ENCODE results near the gene TF. TPM values are rescaled to one million over a fixed set of nuclear protein-coding genes. Genes with fewer than 3 reads are reported as not detected.

The TF gene
- total and polyA plus RNA-seq, 4 donors, result 5,045 to 9,659 (median 6,266) TPM

GRCh38 chr3:133824961-133825485, 78.8 kb downstream of the TF start:
- Histone ChIP-seq H3K9ac (ENCODE audit: low read depth in 1 of 2, low read length in 2 of 2) (no peak overlapping the region), H3K4me1 (ENCODE audit: control insufficient read depth in 4 of 4, insufficient read depth in 4 of 4, low read length in 3 of 4) (no peaks in the 10 kb centered on the region), H3K4me3 (ENCODE audit: low read depth in 1 of 3, low read length in 3 of 3) (no peak overlapping the region), H3K9me3 (ENCODE audit: control insufficient read depth in 4 of 4, low read length in 3 of 4) (no peaks in the 10 kb centered on the region), H3K36me3 (ENCODE audit: control insufficient read depth in 4 of 4, insufficient read depth in 3 of 4, low read depth in 1 of 4, low read length in 3 of 4) (peaks cover 5 to 28% (median 24%) of the 10 kb centered on the region in 4 donors), H3K27ac (ENCODE audit: low read depth in 1 of 2, low read length in 2 of 2) (no peak overlapping the region), H3K27me3 (ENCODE audit: control insufficient read depth in 4 of 4, insufficient read depth in 4 of 4, low read length in 3 of 4) (no peaks in the 10 kb centered on the region)
- 97% methylated on average over 8 of the region's 8 CpGs for WGBS
- TF ChIP-seq RAD21 (IDR thresholded peaks at IDR 0.05), result no peak
- no peak for TF ChIP-seq HNF4A (conservative IDR thresholded peaks at IDR 0.05)
- TF ChIP-seq GABPA (IDR thresholded peaks at IDR 0.05 in 1 of 2, conservative IDR thresholded peaks at IDR 0.05 in 1 of 2), result no peak
- no peak for TF ChIP-seq REST (IDR thresholded peaks at IDR 0.05)
- TF ChIP-seq SP1 (IDR thresholded peaks at IDR 0.05), result no peak
- no peak for TF ChIP-seq TAF1 (conservative IDR thresholded peaks at IDR 0.05)
- TF ChIP-seq JUND (IDR thresholded peaks at IDR 0.05), result no peak
- TF ChIP-seq HNF4G (IDR thresholded peaks at IDR 0.05), result no peak
- no peak for TF ChIP-seq FOXA2 (IDR thresholded peaks at IDR 0.05)
- TF ChIP-seq RXRA (IDR thresholded peaks at IDR 0.05), result no peak
- TF ChIP-seq, protein P1, sequence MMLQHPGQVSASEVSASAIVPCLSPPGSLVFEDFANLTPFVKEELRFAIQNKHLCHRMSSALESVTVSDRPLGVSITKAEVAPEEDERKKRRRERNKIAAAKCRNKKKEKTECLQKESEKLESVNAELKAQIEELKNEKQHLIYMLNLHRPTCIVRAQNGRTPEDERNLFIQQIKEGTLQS (IDR thresholded peaks at IDR 0.05), result no peak
- no peak for TF ChIP-seq NR2F2 (IDR thresholded peaks at IDR 0.05)
- TF ChIP-seq, protein P2, sequence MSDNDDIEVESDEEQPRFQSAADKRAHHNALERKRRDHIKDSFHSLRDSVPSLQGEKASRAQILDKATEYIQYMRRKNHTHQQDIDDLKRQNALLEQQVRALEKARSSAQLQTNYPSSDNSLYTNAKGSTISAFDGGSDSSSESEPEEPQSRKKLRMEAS (IDR thresholded peaks at IDR 0.05), result no peak
- TF ChIP-seq FOXA1 (IDR thresholded peaks at IDR 0.05), result no peak
- TF ChIP-seq EGR1 (IDR thresholded peaks at IDR 0.05; ENCODE audit: low read depth in 2 of 2), result no peak
- TF ChIP-seq YY1 (IDR thresholded peaks at IDR 0.05), result no peak
- no peak for DNase-seq (ENCODE audit: low spot score)

- TF ChIP-seq YY1 (IDR thresholded peaks at IDR 0.05) (no peak), RXRA (IDR thresholded peaks at IDR 0.05) (no peak), GABPA (IDR thresholded peaks at IDR 0.05 in 1 of 2, conservative IDR thresholded peaks at IDR 0.05 in 1 of 2) (no peak), HNF4A (conservative IDR thresholded peaks at IDR 0.05) (no peak), JUND (IDR thresholded peaks at IDR 0.05) (no peak)
- H3K9ac ChIP-seq (ENCODE audit: low read depth in 1 of 2, low read length in 2 of 2), result no peak overlapping the region
- DNase-seq (ENCODE audit: low spot score), result no peak
- H3K27ac ChIP-seq (ENCODE audit: low read depth in 1 of 2, low read length in 2 of 2), result no peak overlapping the region
- no peak overlapping the region for H3K4me3 ChIP-seq (ENCODE audit: low read depth in 1 of 3, low read length in 3 of 3)
- no peaks in the 10 kb centered on the region for H3K9me3 ChIP-seq (ENCODE audit: control insufficient read depth in 4 of 4, low read length in 3 of 4)
- no peaks in the 10 kb centered on the region for H3K4me1 ChIP-seq (ENCODE audit: control insufficient read depth in 4 of 4, insufficient read depth in 4 of 4, low read length in 3 of 4)
- WGBS, result 92% methylated on average over 12 of the region's 12 CpGs
- H3K27me3 ChIP-seq (ENCODE audit: control insufficient read depth in 4 of 4, insufficient read depth in 4 of 4, low read length in 3 of 4), result no peaks in the 10 kb centered on the region
- peaks cover 0 to 17% (median 13%) of the 10 kb centered on the region in 4 donors for H3K36me3 ChIP-seq (ENCODE audit: control insufficient read depth in 4 of 4, insufficient read depth in 3 of 4, low read depth in 1 of 4, low read length in 3 of 4)
Measured at GRCh38 chr3:133825969-133826727, 80.0 kb downstream of the TF start.
